Mesenchymal stem cell (in vitro differentiated cells and primary cell): Measurements from ENCODE around the gene CD86.

Experiments
- DNase-seq: peaks from one replicate; pipeline ENCODE4 v3.0.0-alpha.2; 2013
- H2AFZ ChIP-seq: one replicate; pipeline ENCODE4 v1.6.1; 2013; ENCODE audit warnings: low read depth, mild to moderate bottlenecking, control low read depth, inconsistent platforms, low read length, moderate library complexity
- H2AK5ac ChIP-seq: 2 replicates; pipeline ENCODE4 v1.6.1; 2013; ENCODE audit warnings: low read length, moderate library complexity, mild to moderate bottlenecking, inconsistent platforms; ENCODE audit not compliant: severe bottlenecking
- H2BK120ac ChIP-seq: one replicate; pipeline ENCODE4 v1.6.1; 2013; ENCODE audit warnings: low read depth, mild to moderate bottlenecking, inconsistent platforms, low read length, moderate library complexity
- H2BK12ac ChIP-seq, 2 experiments: one replicate each; pipeline ENCODE4 v1.6.1; 2013; ENCODE audit warnings: inconsistent platforms in 2 of 2, low read length in 2 of 2, mild to moderate bottlenecking in 2 of 2, moderate library complexity in 2 of 2, control low read depth in 1 of 2
- H2BK15ac ChIP-seq: one replicate; pipeline ENCODE4 v1.6.1; 2013; ENCODE audit warnings: mild to moderate bottlenecking, low read depth, inconsistent platforms; ENCODE audit not compliant: poor library complexity, severe bottlenecking
- H2BK5ac ChIP-seq: 2 replicates; pipeline ENCODE4 v1.6.1; 2013; ENCODE audit warnings: low read depth, mild to moderate bottlenecking, low read length, control low read depth, inconsistent platforms; ENCODE audit not compliant: poor library complexity, severe bottlenecking
- H3K14ac ChIP-seq, 2 experiments: one replicate each; pipeline ENCODE4 v1.6.1; 2013; ENCODE audit warnings: inconsistent platforms in 2 of 2, low read length in 2 of 2, control low read depth in 1 of 2, mild to moderate bottlenecking in 1 of 2, moderate library complexity in 1 of 2
- H3K18ac ChIP-seq, 2 experiments: one replicate each; pipeline ENCODE4 v1.6.1; 2013; ENCODE audit warnings: inconsistent platforms in 2 of 2, low read length in 2 of 2, control low read depth in 1 of 2, low read depth in 1 of 2, mild to moderate bottlenecking in 1 of 2
- H3K23ac ChIP-seq, 2 experiments: one replicate each; pipeline ENCODE4 v1.6.1; 2013; ENCODE audit warnings: inconsistent platforms in 2 of 2, low read length in 2 of 2, mild to moderate bottlenecking in 2 of 2, moderate library complexity in 2 of 2, control low read depth in 1 of 2
- H3K27ac ChIP-seq: 2 replicates; pipeline ENCODE4 v1.5.1; 2013; ENCODE audit warnings: mild to moderate bottlenecking, moderate library complexity, low read length, control low read depth, inconsistent platforms; ENCODE audit not compliant: poor library complexity, severe bottlenecking
- H3K27me3 ChIP-seq, 2 experiments: 2 replicates each; pipeline versions ENCODE4 v1.6.1 to v1.7.0; 2013; ENCODE audit warnings: low read length in 2 of 2, mild to moderate bottlenecking in 2 of 2, moderate library complexity in 2 of 2, control low read depth in 1 of 2, inconsistent platforms in 1 of 2; ENCODE audit not compliant: control insufficient read depth in 1 of 2, insufficient read depth in 1 of 2
- H3K36me3 ChIP-seq, 2 experiments: 2 replicates each; pipeline versions ENCODE4 v1.6.1 to v1.7.0; 2013; ENCODE audit warnings: low read length in 2 of 2, control low read depth in 1 of 2, inconsistent platforms in 1 of 2, low read depth in 1 of 2, mild to moderate bottlenecking in 1 of 2; ENCODE audit not compliant: insufficient read depth in 2 of 2, control insufficient read depth in 1 of 2
- H3K4ac ChIP-seq, 2 experiments: one replicate each; pipeline ENCODE4 v1.6.1; 2013; ENCODE audit warnings: inconsistent platforms in 2 of 2, low read length in 2 of 2, mild to moderate bottlenecking in 2 of 2, moderate library complexity in 2 of 2, control low read depth in 1 of 2, low read depth in 1 of 2
- H3K4me1 ChIP-seq: 2 replicates; pipeline ENCODE4 v1.6.1; 2013; ENCODE audit warnings: low read depth, low read length, control low read depth; ENCODE audit not compliant: control insufficient read depth, insufficient read depth
- H3K4me2 ChIP-seq: 2 replicates; pipeline ENCODE4 v1.6.1; 2013; ENCODE audit warnings: low read length, mild to moderate bottlenecking, inconsistent platforms; ENCODE audit not compliant: poor library complexity, severe bottlenecking
- H3K4me3 ChIP-seq, 2 experiments: 2 replicates each; pipeline versions ENCODE4 v1.5.1 to v1.7.0; 2013; ENCODE audit warnings: low read length in 2 of 2, mild to moderate bottlenecking in 2 of 2, control low read depth in 1 of 2, low read depth in 1 of 2; ENCODE audit not compliant: insufficient read depth in 1 of 2
- H3K79me1 ChIP-seq: replicated peaks from 2 replicates; pipeline ENCODE4 v1.6.1; 2013; ENCODE audit warnings: mild to moderate bottlenecking, control low read depth, low read length, inconsistent platforms; ENCODE audit not compliant: poor library complexity, severe bottlenecking
- H3K9ac ChIP-seq: 2 replicates; pipeline ENCODE4 v1.7.0; 2013; ENCODE audit warnings: mild to moderate bottlenecking, low read length, moderate library complexity
- H3K9me3 ChIP-seq: 2 replicates; pipeline ENCODE4 v1.7.0; 2013; ENCODE audit warnings: mild to moderate bottlenecking, low read length; ENCODE audit not compliant: control insufficient read depth
- H4K8ac ChIP-seq: one replicate; pipeline ENCODE4 v1.6.1; 2013; ENCODE audit warnings: inconsistent platforms, mild to moderate bottlenecking, low read length, moderate library complexity
- H4K91ac ChIP-seq: one replicate; pipeline ENCODE4 v1.6.1; 2013; ENCODE audit warnings: mild to moderate bottlenecking, low read length, inconsistent platforms
- WGBS: methylation state at CpG from one replicate; pipeline ENCODE4 v1.1.7; 2013; ENCODE audit warnings: mixed read lengths; 5-methylcytosine and 5-hydroxymethylcytosine counted together

Gene CD86

GRCh38 chr3:122063908-122064307, 8.7 kb downstream of the CD86 start:
- Histone ChIP-seq H4K91ac (no peak overlapping the region), H3K79me1 (no peaks in the 10 kb centered on the region), H3K4me3 (no peak overlapping the region), H3K9me3 (no peaks in the 10 kb centered on the region), H2BK12ac (no peak overlapping the region), H2BK5ac (no peak overlapping the region), H3K27me3 (peaks cover 2 to 3% of the 10 kb centered on the region in 2 experiments), H3K27ac (no peak overlapping the region), H2BK120ac (no peak overlapping the region), H2BK15ac (no peak overlapping the region), H3K36me3 (no peaks in the 10 kb centered on the region), H3K18ac (no peak overlapping the region), H3K14ac (no peak overlapping the region), H3K23ac (no peak overlapping the region), H2AFZ (no peak overlapping the region), H4K8ac (no peak overlapping the region), H3K9ac (no peak overlapping the region), H3K4me2 (no peak overlapping the region), H2AK5ac (no peak overlapping the region), H3K4ac (no peak overlapping the region), H3K4me1 (no peaks in the 10 kb centered on the region)
- DNase-seq, result no peak
- WGBS, result 40% methylated on average over 1 of the region's 1 CpG

DNA sequence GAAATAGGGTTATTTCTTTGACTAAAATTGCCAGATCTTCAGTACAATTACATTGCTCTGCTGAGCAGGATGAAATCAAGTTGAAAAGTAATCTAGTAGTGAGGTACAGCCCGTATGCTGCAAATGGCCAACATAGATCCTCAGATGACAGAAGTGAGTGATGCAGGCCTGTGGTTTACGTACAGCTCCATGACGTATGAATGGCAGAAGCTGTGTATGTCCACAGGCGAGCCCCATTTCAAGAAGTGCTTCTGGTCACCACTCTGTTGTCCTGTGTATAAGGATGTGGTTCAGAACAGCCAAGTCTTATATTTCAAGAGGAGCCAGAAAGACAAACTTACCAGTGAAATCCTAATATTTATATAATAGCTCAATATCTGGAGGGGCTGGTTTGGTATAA, 9.2 kb downstream of the CD86 start:
- Histone ChIP-seq H3K14ac (no peak overlapping the region), H3K23ac (no peak overlapping the region), H2BK120ac (no peak overlapping the region)

GRCh38 chr3:122066331-122067213, 11.4 kb downstream of the CD86 start:
- Histone ChIP-seq H3K27me3 (peaks cover 3 to 13% of the 10 kb centered on the region in 2 experiments), H3K9me3 (no peaks in the 10 kb centered on the region), H3K4ac (no peak overlapping the region), H2AFZ (no peak overlapping the region), H2BK120ac (no peak overlapping the region), H3K23ac (no peak overlapping the region), H2BK5ac (no peak overlapping the region), H3K27ac (no peak overlapping the region), H3K9ac (no peak overlapping the region), H3K79me1 (no peaks in the 10 kb centered on the region), H4K91ac (no peak overlapping the region), H2BK12ac (no peak overlapping the region), H3K4me3 (no peak overlapping the region), H3K14ac (no peak overlapping the region), H2AK5ac (no peak overlapping the region), H3K18ac (no peak overlapping the region), H3K4me1 (no peaks in the 10 kb centered on the region), H3K4me2 (no peak overlapping the region), H4K8ac (no peak overlapping the region), H3K36me3 (no peaks in the 10 kb centered on the region), H2BK15ac (no peak overlapping the region)
- DNase-seq, result no peak
- 52% methylated on average over 6 of the region's 6 CpGs for WGBS

More for the DNA sequence above, 9.2 kb downstream of the CD86 start:
- no peak overlapping the region for H3K9ac ChIP-seq
- no peak overlapping the region for H3K18ac ChIP-seq
- peaks cover 2 to 3% of the 10 kb centered on the region in 2 experiments for H3K27me3 ChIP-seq
- H3K4me3 ChIP-seq, result no peak overlapping the region
- H2BK5ac ChIP-seq, result no peak overlapping the region
- 85% methylated on average over 4 of the region's 4 CpGs for WGBS
- no peak overlapping the region for H2BK15ac ChIP-seq
- no peaks in the 10 kb centered on the region for H3K9me3 ChIP-seq
- H4K91ac ChIP-seq, result no peak overlapping the region
- H4K8ac ChIP-seq, result no peak overlapping the region
- no peaks in the 10 kb centered on the region for H3K36me3 ChIP-seq
- no peak overlapping the region for H2AK5ac ChIP-seq
- no peak overlapping the region for H3K4me2 ChIP-seq
- no peak overlapping the region for H2BK12ac ChIP-seq
- no peaks in the 10 kb centered on the region for H3K79me1 ChIP-seq
- H2AFZ ChIP-seq, result no peak overlapping the region
- no peaks in the 10 kb centered on the region for H3K4me1 ChIP-seq
- no peak for DNase-seq
- no peak overlapping the region for H3K4ac ChIP-seq
- H3K27ac ChIP-seq, result no peak overlapping the region

DNA sequence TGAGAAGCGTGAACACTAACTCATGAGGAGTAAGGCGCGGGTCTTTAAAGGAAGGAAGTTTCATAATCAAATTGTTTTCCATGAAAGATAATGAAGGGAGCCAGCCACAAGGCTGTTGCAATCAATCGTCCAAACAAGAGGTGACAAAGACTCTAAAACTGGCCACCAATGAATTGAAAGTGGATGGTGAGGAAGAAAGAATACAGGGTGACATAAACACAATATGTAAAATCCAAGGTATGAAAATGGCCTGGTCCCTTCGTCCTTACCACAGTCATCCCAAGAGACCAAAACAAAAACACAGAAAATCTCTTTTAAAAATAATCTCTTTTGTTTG, 12.0 kb downstream of the CD86 start:
- Histone ChIP-seq H3K4ac (no peak overlapping the region), H3K27me3 (peaks cover 3 to 13% of the 10 kb centered on the region in 2 experiments), H3K9ac (no peak overlapping the region), H3K4me2 (no peak overlapping the region), H3K79me1 (no peaks in the 10 kb centered on the region), H2BK12ac (no peak overlapping the region), H4K91ac (no peak overlapping the region), H2BK120ac (no peak overlapping the region), H2AK5ac (no peak overlapping the region), H3K27ac (no peak overlapping the region), H3K18ac (no peak overlapping the region), H2AFZ (no peak overlapping the region), H3K14ac (no peak overlapping the region), H3K23ac (no peak overlapping the region), H2BK5ac (no peak overlapping the region), H3K9me3 (no peaks in the 10 kb centered on the region), H4K8ac (no peak overlapping the region), H3K4me1 (no peaks in the 10 kb centered on the region), H3K36me3 (no peaks in the 10 kb centered on the region), H2BK15ac (no peak overlapping the region), H3K4me3 (no peak overlapping the region)
- 81% methylated on average over 5 of the region's 5 CpGs for WGBS
- no peak for DNase-seq
